H1 (cell line): ENCODE data around the gene LYPD6. TPM values are rescaled to one million over a fixed set of nuclear protein-coding genes. Genes with fewer than 3 reads are reported as not detected.

Experiments
- CTCF ChIA-PET: fragments of 300-600 bp; sonication (Branson Sonifier 250); formaldehyde crosslinking; loops from one replicate; lab custom pipeline; 2021; ENCODE audit not compliant: partially characterized antibody; lab: Charles Lee
- POLR2A ChIA-PET: fragments of 300-600 bp; sonication (Branson Sonifier 250); formaldehyde crosslinking; loops from one replicate; lab custom pipeline; 2021; ENCODE audit warnings: inconsistent platforms; ENCODE audit not compliant: partially characterized antibody; lab: Charles Lee
- DNase-seq, 2 experiments: peaks; one replicate each; pipeline versions ENCODE4 v3.0.0 to v3.0.0-alpha.2; 2010 to 2022; ENCODE audit warnings: low spot score in 2 of 2, low read depth in 1 of 2, mixed read lengths in 1 of 2
- FAIRE-seq: peaks from 2 replicates; lab custom pipeline; 2011; peaks lifted over from hg19 to GRCh38; lab: Jason Lieb, UNC
- H2AFZ ChIP-seq: 2 replicates; pipeline ENCODE4 v1.8.1; 2012; ENCODE audit warnings: low read length, inconsistent platforms
- H2AK5ac ChIP-seq: 2 replicates; pipeline ENCODE4 v1.6.1; 2013; ENCODE audit warnings: low read depth, low read length
- H2BK120ac ChIP-seq: replicated peaks from 2 replicates; pipeline ENCODE3; 2013; ENCODE audit warnings: low read depth, low read length, inconsistent platforms
- H2BK12ac ChIP-seq: 2 replicates; pipeline ENCODE4 v1.6.1; 2013; ENCODE audit warnings: low read depth, low read length
- H2BK15ac ChIP-seq: 2 replicates; pipeline ENCODE4 v1.6.1; 2013; ENCODE audit warnings: low read length
- H2BK20ac ChIP-seq: 2 replicates; pipeline ENCODE4 v1.6.1; 2013; ENCODE audit warnings: low read length
- H2BK5ac ChIP-seq: 2 replicates; pipeline ENCODE4 v1.6.1; 2013; ENCODE audit warnings: low read depth, low read length
- H3K14ac ChIP-seq: 2 replicates; pipeline ENCODE4 v1.6.1; 2013; ENCODE audit warnings: inconsistent platforms; ENCODE audit not compliant: insufficient read length
- H3K18ac ChIP-seq: 2 replicates; pipeline ENCODE4 v1.6.1; 2013; ENCODE audit warnings: low read length; ENCODE audit errors: extremely low read depth
- H3K23ac ChIP-seq: 2 replicates; pipeline ENCODE4 v1.6.1; 2013; ENCODE audit warnings: inconsistent platforms; ENCODE audit not compliant: insufficient read length
- H3K23me2 ChIP-seq: 2 replicates; pipeline ENCODE4 v1.6.1; 2013; ENCODE audit warnings: low read depth, low read length
- H3K27ac ChIP-seq: 2 replicates; pipeline ENCODE4 v1.6.1; 2011; ENCODE audit warnings: low read depth, low read length, inconsistent platforms
- H3K27me3 ChIP-seq, 4 experiments: replicated peaks in 1 of 4; 1 replicate in 1 of 4; 2 replicates in 3 of 4; pipeline versions ENCODE4 v1.6.1 to v1.8.1; 2011 to 2013; ENCODE audit warnings: low read length in 3 of 4, mild to moderate bottlenecking in 3 of 4, inconsistent platforms in 2 of 4, mixed read lengths in 2 of 4, moderate library complexity in 1 of 4; ENCODE audit not compliant: control insufficient read depth in 3 of 4, insufficient read depth in 3 of 4; ENCODE audit errors: extremely low read depth in 1 of 4
- H3K36me3 ChIP-seq, 4 experiments: 2 replicates each; pipeline versions ENCODE4 v1.6.1 to v1.8.1; 2011 to 2013; ENCODE audit warnings: mild to moderate bottlenecking in 4 of 4, low read length in 3 of 4, moderate library complexity in 2 of 4, control low read depth in 1 of 4, inconsistent platforms in 1 of 4; ENCODE audit not compliant: insufficient read depth in 4 of 4, control insufficient read depth in 2 of 4
- H3K4ac ChIP-seq: replicated peaks from 2 replicates; pipeline ENCODE3; 2013; ENCODE audit warnings: low read length, low read depth, mixed read lengths, inconsistent platforms; ENCODE audit not compliant: insufficient read length
- H3K4me1 ChIP-seq, 4 experiments: replicated peaks in 1 of 4; 1 replicate in 1 of 4; 2 replicates in 3 of 4; pipeline versions ENCODE4 v1.6.1 to v1.8.1; 2011 to 2013; ENCODE audit warnings: low read length in 3 of 4, inconsistent platforms in 2 of 4, mixed read lengths in 1 of 4; ENCODE audit not compliant: insufficient read depth in 4 of 4, control insufficient read depth in 3 of 4
- H3K4me2 ChIP-seq, 2 experiments: 2 replicates each; pipeline versions ENCODE4 v1.6.1 to v1.8.1; 2011 to 2013; ENCODE audit warnings: low read depth in 2 of 2, low read length in 2 of 2, control low read depth in 1 of 2, inconsistent platforms in 1 of 2, mild to moderate bottlenecking in 1 of 2; ENCODE audit not compliant: insufficient read depth in 1 of 2
- H3K4me3 ChIP-seq, 4 experiments: fragments of 200-600, 300-600 bp in 1 of 4; sonication (generic), shearing (Covaris generic), sonication (Bioruptor Twin) in 1 of 4; 2 replicates each; pipeline versions ENCODE4 v1.5.1 to v1.8.1; 2011 to 2016; ENCODE audit warnings: low read length in 4 of 4, low read depth in 3 of 4, control low read depth in 2 of 4, inconsistent platforms in 2 of 4, mild to moderate bottlenecking in 2 of 4, mixed read lengths in 1 of 4, moderate library complexity in 1 of 4; ENCODE audit not compliant: insufficient read depth in 2 of 4; ENCODE audit errors: extremely low read depth in 1 of 4
- H3K56ac ChIP-seq: replicated peaks from 2 replicates; pipeline ENCODE3; 2013; ENCODE audit warnings: low read depth, mild to moderate bottlenecking, mixed read lengths, low read length, inconsistent platforms; ENCODE audit not compliant: insufficient read length
- H3K79me1 ChIP-seq: 2 replicates; pipeline ENCODE4 v1.6.1; 2013; ENCODE audit warnings: low read depth, low read length, control low read depth
- H3K79me2 ChIP-seq, 2 experiments: 2 replicates each; pipeline versions ENCODE4 v1.6.1 to v1.8.1; 2012 to 2013; ENCODE audit warnings: low read length in 2 of 2, mild to moderate bottlenecking in 2 of 2, inconsistent platforms in 1 of 2; ENCODE audit not compliant: insufficient read depth in 2 of 2, control insufficient read depth in 1 of 2
- H3K9ac ChIP-seq, 4 experiments: replicated peaks in 1 of 4; 1 replicate in 1 of 4; 2 replicates in 3 of 4; pipeline versions ENCODE4 v1.6.1 to v1.8.1; 2011 to 2013; ENCODE audit warnings: low read depth in 3 of 4, low read length in 3 of 4, control low read depth in 2 of 4, mild to moderate bottlenecking in 2 of 4, moderate library complexity in 2 of 4, inconsistent platforms in 1 of 4; ENCODE audit errors: extremely low read depth in 1 of 4
- H3K9me3 ChIP-seq, 2 experiments: 2 replicates each; pipeline versions ENCODE4 v1.6.1 to v1.8.1; 2012 to 2013; ENCODE audit warnings: mild to moderate bottlenecking in 2 of 2, moderate library complexity in 2 of 2, control low read depth in 1 of 2, inconsistent platforms in 1 of 2, low read depth in 1 of 2, low read length in 1 of 2, mixed read lengths in 1 of 2; ENCODE audit not compliant: insufficient read depth in 2 of 2
- H4K20me1 ChIP-seq, 2 experiments: replicated peaks in 1 of 2; 2 replicates each; pipeline versions ENCODE3 to v1.8.1; 2011 to 2013; ENCODE audit warnings: inconsistent platforms in 2 of 2, low read length in 2 of 2, mild to moderate bottlenecking in 1 of 2; ENCODE audit not compliant: insufficient read depth in 2 of 2, control insufficient read depth in 1 of 2
- H4K5ac ChIP-seq: 2 replicates; pipeline ENCODE4 v1.6.1; 2013; ENCODE audit warnings: low read length, low read depth, mixed read lengths, inconsistent platforms; ENCODE audit not compliant: insufficient read length
- H4K8ac ChIP-seq: 2 replicates; pipeline ENCODE4 v1.8.0; 2013; ENCODE audit warnings: mild to moderate bottlenecking, moderate library complexity, low read length, inconsistent platforms; ENCODE audit not compliant: insufficient read depth; ENCODE audit errors: extremely low read depth
- H4K91ac ChIP-seq: replicated peaks from 2 replicates; pipeline ENCODE3; 2013; ENCODE audit warnings: low read length, mixed read lengths, inconsistent platforms; ENCODE audit not compliant: insufficient read length
- CBX8 ChIP-seq: fragments of 300-800, 300-1000 bp; sonication (generic); IDR thresholded peaks from 2 replicates; pipeline ENCODE4 v1.7.1; 2016; ENCODE audit warnings: low read depth, low read length, borderline replicate concordance
- RAD21 ChIP-seq, 2 experiments: IDR thresholded peaks in 1 of 2; conservative IDR thresholded peaks in 1 of 2; 2 replicates each; pipeline ENCODE4 v1.6.1; 2011; ENCODE audit warnings: low read depth in 2 of 2, low read length in 2 of 2, improper control_type of control experiment in 1 of 2, inconsistent platforms in 1 of 2, mild to moderate bottlenecking in 1 of 2, moderate library complexity in 1 of 2
- SP4 ChIP-seq: IDR thresholded peaks from 2 replicates; pipeline ENCODE4 v1.6.1; 2012; ENCODE audit warnings: low read length, inconsistent platforms
- WGBS, 2 experiments: shearing (Covaris generic) in 1 of 2; methylation state at CpG; one replicate each; pipeline versions ENCODE4 v1.1.6 to v1.1.7; 2013 to 2015; ENCODE audit warnings: low lambda C conversion rate in 2 of 2, mixed read lengths in 2 of 2, inconsistent platforms in 1 of 2, low coverage in 1 of 2, missing lambda C conversion rate in 1 of 2; ENCODE audit not compliant: insufficient replicate concordance in 2 of 2, insufficient coverage in 1 of 2, insufficient read length in 1 of 2; ENCODE audit errors: extremely low coverage in 1 of 2, missing lambda C conversion rate in 1 of 2; 5-methylcytosine and 5-hydroxymethylcytosine counted together
- polyA plus RNA-seq, 7 experiments: library from polyadenylated mRNA; depleted of rRNA in 3 of 7; stranded (reverse) in 5 of 7; unstranded in 2 of 7; fragments of >200 nt in 5 of 7; fragments of 200-250 nt in 2 of 7; gene quantifications; 1 replicate in 5 of 7; 2 replicates in 1 of 7; 4 replicates in 1 of 7; pipeline versions ENCODE4 v1.2.1 to v1.2.3, GENCODE V29; 2011 to 2013; ENCODE audit warnings: missing spikeins in 2 of 7, mixed read lengths in 2 of 7
- total RNA-seq: library from RNA; stranded (reverse); fragmentation: NEBNext Ultra II Directional; extraction: Animal tissue kit (Norgen Biotek cat#: 25700); gene quantifications from 2 replicates; pipeline ENCODE4 v1.2.1, GENCODE V29; 2021
- TF ChIP-seq, protein P1 (sequence below), 3 experiments: IDR thresholded peaks; 1 replicate in 2 of 3; 2 replicates in 1 of 3; pipeline versions ENCODE4 v1.5.1 to v1.6.1; 2011; ENCODE audit warnings: low read length in 3 of 3, mild to moderate bottlenecking in 3 of 3, inconsistent platforms in 2 of 3, low read depth in 1 of 3, moderate library complexity in 1 of 3; ENCODE audit not compliant: insufficient read depth in 1 of 3; ENCODE audit errors: control extremely low read depth in 1 of 3

Gene LYPD6
- total and polyA plus RNA-seq, 2 of the 8 experiments (the other 6 are each of a cell fraction or from before 2014, with no cell fraction given): 5.6 to 8.9 TPM

DNA sequence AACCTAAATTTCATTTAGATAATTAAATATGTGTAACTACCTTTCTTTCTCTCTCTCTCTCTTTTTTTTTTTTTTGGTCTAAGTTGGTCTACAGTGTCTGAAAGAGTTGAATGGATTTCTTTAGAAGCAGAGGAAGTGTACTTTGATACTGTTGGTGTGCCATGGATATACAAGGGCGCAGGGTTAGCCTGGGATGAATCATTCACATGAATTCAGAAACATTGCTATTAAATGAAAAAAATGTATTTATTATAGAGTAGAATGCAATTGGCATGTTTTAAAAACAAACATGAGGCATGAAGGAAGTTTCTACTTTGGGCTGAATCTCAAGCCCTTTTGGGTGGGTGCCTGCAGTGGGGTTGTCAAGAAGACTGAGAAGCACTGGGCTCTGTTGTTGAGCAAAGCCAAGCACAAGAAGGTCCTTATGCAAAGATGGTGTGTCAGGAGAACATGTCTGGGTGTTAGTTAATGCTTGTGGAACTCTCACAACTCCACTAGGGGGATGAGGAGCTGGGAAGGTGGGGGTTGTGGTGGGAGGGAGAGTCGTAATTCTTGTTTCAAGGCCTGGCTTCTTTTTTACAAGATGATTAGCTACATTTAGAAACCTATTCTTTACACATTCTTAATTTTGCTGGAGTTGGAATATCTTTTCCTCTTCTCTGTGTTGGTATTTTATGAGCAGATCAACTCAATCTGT, 57.9 kb downstream of the LYPD6 start:
- no peak overlapping the region for H3K18ac ChIP-seq
- H3K36me3 ChIP-seq: no peaks in the 10 kb centered on the region
- no peak overlapping the region for H2AFZ ChIP-seq
- H3K14ac ChIP-seq: no peak overlapping the region
- H4K8ac ChIP-seq: no peak overlapping the region
- no peaks in the 10 kb centered on the region for H3K79me2 ChIP-seq
- H2BK15ac ChIP-seq: no peak overlapping the region
- no peak for TF ChIP-seq SP4
- TF ChIP-seq, protein P1, sequence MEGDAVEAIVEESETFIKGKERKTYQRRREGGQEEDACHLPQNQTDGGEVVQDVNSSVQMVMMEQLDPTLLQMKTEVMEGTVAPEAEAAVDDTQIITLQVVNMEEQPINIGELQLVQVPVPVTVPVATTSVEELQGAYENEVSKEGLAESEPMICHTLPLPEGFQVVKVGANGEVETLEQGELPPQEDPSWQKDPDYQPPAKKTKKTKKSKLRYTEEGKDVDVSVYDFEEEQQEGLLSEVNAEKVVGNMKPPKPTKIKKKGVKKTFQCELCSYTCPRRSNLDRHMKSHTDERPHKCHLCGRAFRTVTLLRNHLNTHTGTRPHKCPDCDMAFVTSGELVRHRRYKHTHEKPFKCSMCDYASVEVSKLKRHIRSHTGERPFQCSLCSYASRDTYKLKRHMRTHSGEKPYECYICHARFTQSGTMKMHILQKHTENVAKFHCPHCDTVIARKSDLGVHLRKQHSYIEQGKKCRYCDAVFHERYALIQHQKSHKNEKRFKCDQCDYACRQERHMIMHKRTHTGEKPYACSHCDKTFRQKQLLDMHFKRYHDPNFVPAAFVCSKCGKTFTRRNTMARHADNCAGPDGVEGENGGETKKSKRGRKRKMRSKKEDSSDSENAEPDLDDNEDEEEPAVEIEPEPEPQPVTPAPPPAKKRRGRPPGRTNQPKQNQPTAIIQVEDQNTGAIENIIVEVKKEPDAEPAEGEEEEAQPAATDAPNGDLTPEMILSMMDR (IDR thresholded peaks at IDR 0.05; ENCODE audit: control extremely low read depth in 1 of 3, insufficient read depth in 1 of 3, low read depth in 1 of 3, low read length in 3 of 3): peak; percentile 36 to 45 (median 39); a peak in 3 of 4 replicates
- TF ChIP-seq RAD21 (IDR thresholded peaks at IDR 0.05 in 1 of 2, conservative IDR thresholded peaks at IDR 0.05 in 1 of 2; ENCODE audit: low read depth in 2 of 2, low read length in 2 of 2): peak; percentile 21 to 43; a peak in 3 of 4 replicates
- TF ChIP-seq CBX8: no peak
- no peak overlapping the region for H3K4ac ChIP-seq
- no peak overlapping the region for H4K5ac ChIP-seq
- H3K9ac ChIP-seq: no peak overlapping the region
- H3K27ac ChIP-seq: no peak overlapping the region
- no peak overlapping the region for H3K23ac ChIP-seq
- no peak overlapping the region; the same call in 1 of the 2 replicates for H2AK5ac ChIP-seq
- H3K4me1 ChIP-seq: peaks cover 0 to 9% (median 4%) of the 10 kb centered on the region in 4 experiments; a peak in 4 of 7 replicates
- no peaks in the 10 kb centered on the region for H3K23me2 ChIP-seq
- no peak overlapping the region for H2BK5ac ChIP-seq
- no peak overlapping the region for H2BK12ac ChIP-seq
- no peaks in the 10 kb centered on the region for H3K27me3 ChIP-seq
- peak; percentile 70 for FAIRE-seq
- H3K56ac ChIP-seq: no peak overlapping the region
- 64% methylated on average over 2 of the region's 2 CpGs; no CpG with 5 or more reads in 1 of the 2 experiments for WGBS, 2 experiments
- no peaks in the 10 kb centered on the region for H3K9me3 ChIP-seq
- CTCF ChIA-PET: interaction anchor here (0.6 to 1.9 kb wide), 27 partner anchors 8 to 1764 kb away, joined by 3 to 11 read pairs (median 4); no protein-coding TSS in a partner anchor
- no peak overlapping the region for H3K4me3 ChIP-seq
- no peak overlapping the region for H2BK20ac ChIP-seq
- no peak overlapping the region for H4K91ac ChIP-seq
- peaks cover 0 to 2% of the 10 kb centered on the region in 2 experiments for H4K20me1 ChIP-seq
- 0 out of 2 replicates have a peak, but pooled peaks cover 2% of the 10 kb centered on the region for H3K79me1 ChIP-seq
- H3K4me2 ChIP-seq: no peak overlapping the region
- POLR2A ChIA-PET: no interaction called here
- no peak overlapping the region for H2BK120ac ChIP-seq
- DNase-seq: peak in 1 of 2 experiments; percentile 13
